ENCODE data around the gene FBXO40.

The FBXO40 gene, protein sequence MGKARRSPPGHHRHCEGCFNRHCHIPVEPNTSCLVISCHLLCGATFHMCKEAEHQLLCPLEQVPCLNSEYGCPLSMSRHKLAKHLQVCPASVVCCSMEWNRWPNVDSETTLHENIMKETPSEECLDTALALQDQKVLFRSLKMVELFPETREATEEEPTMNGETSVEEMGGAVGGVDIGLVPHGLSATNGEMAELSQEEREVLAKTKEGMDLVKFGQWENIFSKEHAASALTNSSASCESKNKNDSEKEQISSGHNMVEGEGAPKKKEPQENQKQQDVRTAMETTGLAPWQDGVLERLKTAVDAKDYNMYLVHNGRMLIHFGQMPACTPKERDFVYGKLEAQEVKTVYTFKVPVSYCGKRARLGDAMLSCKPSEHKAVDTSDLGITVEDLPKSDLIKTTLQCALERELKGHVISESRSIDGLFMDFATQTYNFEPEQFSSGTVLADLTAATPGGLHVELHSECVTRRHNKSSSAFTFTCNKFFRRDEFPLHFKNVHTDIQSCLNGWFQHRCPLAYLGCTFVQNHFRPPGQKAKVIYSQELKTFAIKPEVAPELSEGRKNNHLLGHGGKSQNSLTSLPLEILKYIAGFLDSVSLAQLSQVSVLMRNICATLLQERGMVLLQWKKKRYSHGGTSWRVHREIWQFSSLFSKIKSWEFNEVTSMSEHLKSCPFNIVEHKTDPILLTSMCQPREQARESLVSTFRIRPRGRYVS

DNA sequence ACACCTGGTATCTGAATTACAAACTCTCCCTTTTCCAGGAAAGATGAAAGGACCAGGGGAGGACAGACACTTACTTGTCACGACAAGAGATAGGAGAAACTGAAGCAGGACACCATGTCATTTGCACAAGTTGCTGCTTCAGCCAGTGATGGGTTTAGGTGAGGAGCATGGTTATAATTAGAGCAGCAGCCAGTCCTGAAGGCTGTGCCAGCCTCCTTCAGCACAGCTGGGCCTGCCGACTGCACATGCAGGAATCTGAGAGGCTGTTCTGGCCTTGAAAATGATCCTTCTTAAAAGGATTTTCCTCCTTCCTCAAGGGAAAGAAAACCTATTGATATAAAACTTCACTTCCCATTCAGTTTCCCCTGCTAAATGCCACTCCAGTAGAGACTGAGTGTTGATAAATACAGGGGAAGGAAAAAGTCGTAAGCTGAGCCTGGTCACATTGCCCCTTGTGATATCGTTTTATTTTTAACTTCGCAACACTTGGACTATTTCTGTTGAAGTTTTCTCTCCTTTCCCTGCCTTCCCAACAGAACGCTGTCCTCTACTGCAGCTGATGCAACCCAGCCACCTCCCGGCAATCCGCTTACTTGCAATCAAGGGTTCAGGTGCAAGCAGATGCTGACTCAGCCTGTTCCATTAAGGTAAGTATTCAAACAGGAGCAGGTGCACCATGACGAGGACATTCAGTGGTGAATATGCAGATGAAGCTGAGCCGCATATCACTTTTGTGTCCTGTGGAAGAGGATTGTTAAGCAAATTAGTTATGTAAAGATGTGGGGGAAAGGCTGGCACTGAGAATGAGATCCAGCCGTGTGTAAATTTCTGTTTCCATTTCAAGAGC lies at the start of gene FBXO40:
Gene FBXO40, plus strand, starts transcription at position 524 of the 847 bp plus-strand sequence. CDS start 27,197 bp downstream, outside the sequence.
- no peak within 1 kb of the TSS for H3K4me2 ChIP-seq

DNA sequence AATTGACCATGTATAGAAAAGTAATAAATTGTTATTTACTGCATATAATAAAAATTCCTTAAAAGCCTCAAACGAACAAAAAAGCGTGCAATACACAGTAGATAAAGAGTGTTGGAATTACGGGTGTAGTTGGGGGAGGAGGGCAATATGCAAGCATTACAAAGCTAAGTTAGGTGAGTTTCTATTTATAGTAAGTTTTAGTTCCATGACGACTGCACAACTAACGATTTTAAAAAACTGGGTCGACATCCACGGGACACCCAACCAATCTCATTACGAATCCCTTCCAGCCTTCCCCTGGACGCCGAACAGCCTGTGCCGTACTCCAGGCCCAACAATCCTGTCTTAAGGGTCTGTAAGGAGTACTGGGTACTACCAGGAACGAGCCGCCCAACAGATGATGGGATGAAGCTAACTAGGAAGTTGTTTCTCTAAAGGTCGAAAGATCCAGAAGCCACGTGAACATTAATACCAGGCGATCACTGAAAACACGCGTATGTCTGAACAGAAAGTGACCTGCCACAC lies 48.1 kb upstream of the FBXO40 start:
- H3K9ac ChIP-seq: peak overlapping the region; percentile 82
- H3K4me2 ChIP-seq: peak overlapping the region; percentile 92
- H3K36me3 ChIP-seq: peaks cover 39% of the 10 kb centered on the region
- TF ChIP-seq Cebpa-rat (IDR thresholded peaks at IDR 0.05): no peak
- no peaks in the 10 kb centered on the region for H3K9me3 ChIP-seq
- no peaks in the 10 kb centered on the region for H4K20me1 ChIP-seq
- no peaks in the 10 kb centered on the region for H3K27me3 ChIP-seq
- H3K4me1 ChIP-seq: peaks cover 19% of the 10 kb centered on the region
- H3K27ac ChIP-seq: peak overlapping the region; percentile 76
- H3K4me3 ChIP-seq: peak overlapping the region; percentile 81

More for the DNA sequence above, at the start of gene FBXO40:
- TF ChIP-seq Cebpa-rat (IDR thresholded peaks at IDR 0.05): no peak
- no peaks in the 10 kb centered on the region for H3K4me1 ChIP-seq
- no peaks in the 10 kb centered on the region for H3K27me3 ChIP-seq
- H3K4me3 ChIP-seq: no peak within 1 kb of the TSS
- no peaks in the 10 kb centered on the region for H4K20me1 ChIP-seq
- no peaks in the 10 kb centered on the region for H3K9me3 ChIP-seq
- no peak within 1 kb of the TSS for H3K9ac ChIP-seq
- H3K36me3 ChIP-seq: no peaks in the 10 kb centered on the region
- H3K27ac ChIP-seq: no peak within 1 kb of the TSS

DNA sequence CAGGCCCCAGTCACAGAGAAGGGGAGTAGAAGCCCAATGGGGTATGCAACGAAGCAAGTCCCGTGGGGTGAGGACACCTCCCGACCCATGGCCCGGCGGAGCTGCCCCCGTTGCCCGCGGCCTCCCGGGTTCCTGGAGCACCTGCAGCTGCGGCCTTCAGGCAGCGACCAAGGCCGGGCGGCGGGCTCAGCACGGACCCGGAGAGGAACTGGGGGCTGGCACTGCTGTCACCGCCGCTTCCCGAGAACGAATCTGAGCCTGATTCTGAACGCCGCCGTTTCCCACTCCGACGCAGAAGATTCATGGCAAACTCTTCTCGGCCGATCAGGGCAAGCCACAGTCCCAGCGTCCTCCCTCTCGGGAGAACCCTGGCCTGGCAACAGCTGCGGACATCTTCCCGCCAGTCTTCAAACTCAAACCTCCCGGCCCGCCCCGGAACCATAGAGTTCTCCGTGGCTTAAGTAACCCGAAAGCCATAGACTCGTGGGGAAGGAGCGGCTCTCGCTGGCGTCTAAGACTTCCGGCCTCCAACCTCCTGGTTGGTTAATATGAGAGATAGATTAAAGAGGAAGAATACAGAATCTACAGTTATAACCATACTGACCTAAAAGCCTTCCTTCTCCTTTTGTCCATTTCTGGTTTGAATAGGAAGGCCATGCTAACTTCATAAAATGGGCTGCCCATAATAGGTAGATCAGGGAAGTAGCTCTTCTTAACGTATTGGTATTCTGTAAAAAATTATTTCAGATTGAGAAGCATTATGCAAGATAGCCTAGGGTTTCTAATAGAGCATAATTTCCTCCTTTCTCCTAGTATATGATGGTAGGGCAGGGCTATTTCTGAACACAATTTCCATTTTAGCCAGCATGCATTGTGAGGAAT lies 47.4 kb upstream of the FBXO40 start, which contains the start of gene POLQ:
Gene POLQ, minus strand, starts transcription at position 415 of the 882 bp plus-strand sequence. Its CDS starts 111 bp downstream, at position 304.
- H4K20me1 ChIP-seq: no peaks in the 10 kb centered on the region
- H3K36me3 ChIP-seq: peaks cover 33% of the 10 kb centered on the region
- H3K27ac ChIP-seq: peak within 1 kb of the TSS; percentile 76
- TF ChIP-seq Cebpa-rat (IDR thresholded peaks at IDR 0.05): no peak
- H3K4me2 ChIP-seq: peak within 1 kb of the TSS; percentile 92
- peak within 1 kb of the TSS; percentile 82 for H3K9ac ChIP-seq
- H3K9me3 ChIP-seq: no peaks in the 10 kb centered on the region
- peak within 1 kb of the TSS; percentile 81 for H3K4me3 ChIP-seq
- H3K4me1 ChIP-seq: peaks cover 19% of the 10 kb centered on the region
- H3K27me3 ChIP-seq: no peaks in the 10 kb centered on the region

DNA sequence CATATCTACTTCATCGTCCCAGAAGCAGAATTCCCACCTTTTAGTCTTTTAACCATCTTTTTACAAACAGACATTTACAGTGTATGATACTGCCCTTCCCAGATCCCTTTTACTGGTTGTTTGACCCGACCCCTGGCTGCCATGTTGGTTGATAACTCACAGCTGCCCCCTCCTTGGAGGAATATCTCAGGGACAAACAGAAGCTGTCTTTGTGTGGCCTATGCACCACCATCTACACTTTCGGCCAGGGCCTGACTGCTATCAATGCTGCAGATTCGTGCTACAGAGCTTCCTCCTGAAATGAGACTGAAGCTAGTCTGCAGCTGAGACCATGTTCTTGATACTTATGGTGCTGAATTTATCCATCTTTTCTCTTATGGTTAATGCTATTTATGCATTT lies 40.8 kb upstream of the FBXO40 start:
- H3K9me3 ChIP-seq: no peaks in the 10 kb centered on the region
- TF ChIP-seq Cebpa-rat (IDR thresholded peaks at IDR 0.05): no peak
- H3K4me3 ChIP-seq: no peak overlapping the region
- H3K4me1 ChIP-seq: no peaks in the 10 kb centered on the region
- no peaks in the 10 kb centered on the region for H3K27me3 ChIP-seq
- H3K4me2 ChIP-seq: no peak overlapping the region
- no peaks in the 10 kb centered on the region for H4K20me1 ChIP-seq
- no peak overlapping the region for H3K27ac ChIP-seq
- H3K36me3 ChIP-seq: no peaks in the 10 kb centered on the region
- H3K9ac ChIP-seq: no peak overlapping the region

DNA sequence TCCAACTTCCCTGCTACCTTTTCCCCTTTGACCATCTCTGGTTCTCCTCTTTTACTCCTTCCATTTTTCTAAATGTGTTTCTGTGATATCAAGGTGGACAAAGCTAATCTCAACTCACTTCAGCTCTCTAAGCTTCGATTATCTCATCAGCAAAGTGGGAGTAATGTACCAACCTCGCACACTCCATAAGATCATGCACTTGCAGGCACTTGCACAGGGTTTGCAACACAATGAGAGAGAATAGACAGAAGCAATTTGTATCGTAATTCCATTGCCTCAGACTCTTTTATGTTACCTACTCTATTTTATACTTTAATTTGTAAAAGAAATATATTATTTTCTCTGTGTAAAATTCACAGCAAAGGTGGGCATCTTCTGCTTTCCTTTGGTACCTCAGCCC lies 40.4 kb upstream of the FBXO40 start:
- no peaks in the 10 kb centered on the region for H4K20me1 ChIP-seq
- no peaks in the 10 kb centered on the region for H3K9me3 ChIP-seq
- no peak overlapping the region for H3K27ac ChIP-seq
- no peak overlapping the region for H3K4me2 ChIP-seq
- no peak overlapping the region for H3K9ac ChIP-seq
- TF ChIP-seq Cebpa-rat (IDR thresholded peaks at IDR 0.05): no peak
- H3K4me3 ChIP-seq: no peak overlapping the region
- no peaks in the 10 kb centered on the region for H3K27me3 ChIP-seq
- H3K4me1 ChIP-seq: no peaks in the 10 kb centered on the region
- H3K36me3 ChIP-seq: no peaks in the 10 kb centered on the region

DNA sequence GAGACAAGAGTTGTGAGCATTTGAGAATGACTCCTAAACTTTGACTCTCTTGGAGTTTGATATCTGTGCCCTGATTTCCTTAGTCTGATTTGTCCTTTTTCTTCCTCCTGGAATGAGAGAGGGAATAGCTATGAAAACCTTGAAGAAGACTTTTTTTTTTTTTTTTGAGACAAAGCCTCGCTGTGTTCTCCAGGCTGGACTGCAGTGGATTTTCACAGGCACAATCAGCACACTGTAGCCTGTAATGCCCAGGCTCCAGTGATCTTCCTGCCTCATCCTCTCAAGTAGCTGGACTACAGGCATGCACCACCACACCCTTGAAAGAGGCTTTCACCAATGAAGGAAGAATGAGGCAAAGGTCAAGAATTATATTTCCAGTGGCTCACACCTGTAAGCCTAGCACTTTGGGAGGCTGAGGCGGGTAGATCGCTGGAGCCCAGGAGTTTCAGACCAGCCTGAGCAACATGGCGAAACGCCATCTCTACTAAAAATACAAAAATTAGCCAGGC lies 35.7 kb upstream of the FBXO40 start:
- H3K4me3 ChIP-seq: no peak overlapping the region

DNA sequence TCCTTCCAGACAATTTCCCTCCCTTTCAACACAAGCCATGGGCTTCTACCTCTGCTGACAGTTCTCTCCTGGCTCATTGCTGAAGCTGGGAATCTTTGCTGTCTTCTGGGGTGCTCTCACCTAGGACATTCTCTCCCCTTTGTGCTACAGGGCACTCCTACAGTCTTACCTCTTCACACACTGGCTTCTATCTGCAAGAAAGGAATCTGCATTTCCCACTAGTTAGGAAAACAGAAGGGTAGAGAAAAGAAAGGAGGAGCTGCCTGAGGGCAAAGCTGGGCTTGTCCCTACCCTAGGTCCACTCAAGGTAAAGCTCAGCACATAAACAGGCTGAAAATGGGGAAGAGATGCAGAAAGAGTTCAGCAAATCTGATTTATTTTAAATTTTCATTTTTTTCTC lies 31.0 kb upstream of the FBXO40 start:
- Histone ChIP-seq H3K9ac (no peak overlapping the region), H3K27ac (no peak overlapping the region), H3K4me1 (no peaks in the 10 kb centered on the region), H3K9me3 (no peaks in the 10 kb centered on the region), H3K27me3 (no peaks in the 10 kb centered on the region), H3K4me2 (no peak overlapping the region), H3K4me3 (no peak overlapping the region), H3K36me3 (no peaks in the 10 kb centered on the region), H4K20me1 (no peaks in the 10 kb centered on the region)
- no peak for TF ChIP-seq Cebpa-rat (IDR thresholded peaks at IDR 0.05)

More for the DNA sequence above, 35.7 kb upstream of the FBXO40 start:
- Histone ChIP-seq H3K9me3 (no peaks in the 10 kb centered on the region), H3K4me1 (no peaks in the 10 kb centered on the region), H3K4me2 (no peak overlapping the region), H3K9ac (no peak overlapping the region), H3K27me3 (no peaks in the 10 kb centered on the region), H3K36me3 (no peaks in the 10 kb centered on the region), H3K27ac (no peak overlapping the region), H4K20me1 (no peaks in the 10 kb centered on the region)
- no peak for TF ChIP-seq Cebpa-rat (IDR thresholded peaks at IDR 0.05)

DNA sequence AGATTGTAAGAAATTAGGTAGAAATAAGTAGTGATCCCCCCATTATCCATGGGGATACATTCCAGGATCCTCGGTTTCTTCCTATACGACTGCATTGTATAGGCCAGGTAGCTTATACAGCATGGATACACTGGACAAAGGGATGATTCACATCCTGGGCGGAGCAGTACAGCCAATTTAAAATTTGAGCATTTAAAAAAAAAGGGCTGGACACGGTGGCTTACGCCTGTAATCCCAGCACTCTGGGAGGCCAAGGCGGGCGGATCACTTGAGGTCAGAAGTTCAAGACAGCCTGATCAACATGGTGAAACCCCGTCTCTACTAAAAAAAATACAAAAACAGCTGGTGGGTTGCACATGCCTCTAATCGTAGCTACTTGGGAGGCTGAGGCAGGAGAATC lies 26.4 kb upstream of the FBXO40 start:
- no peaks in the 10 kb centered on the region for H4K20me1 ChIP-seq
- no peak overlapping the region for H3K4me3 ChIP-seq
- no peak overlapping the region for H3K4me2 ChIP-seq
- H3K27ac ChIP-seq: no peak overlapping the region
- TF ChIP-seq Cebpa-rat (IDR thresholded peaks at IDR 0.05): no peak
- no peaks in the 10 kb centered on the region for H3K4me1 ChIP-seq
- no peaks in the 10 kb centered on the region for H3K27me3 ChIP-seq
- no peak overlapping the region for H3K9ac ChIP-seq
- H3K9me3 ChIP-seq: no peaks in the 10 kb centered on the region
- no peaks in the 10 kb centered on the region for H3K36me3 ChIP-seq
